H1 (cell line): Measurements from ENCODE around the gene PDE5A. TPM values are rescaled to one million over a fixed set of nuclear protein-coding genes. Genes with fewer than 3 reads are reported as not detected.

ENCODE experiments used
- CHD1 ChIP-seq: IDR thresholded peaks from 2 replicates; pipeline ENCODE4 v1.6.1; 2012; ENCODE audit warnings: low read depth, low read length, improper control_type of control experiment
- EZH2 ChIP-seq: fragments of 200-600 bp; sonication (generic); IDR thresholded peaks from 2 replicates; pipeline ENCODE4 v1.7.1; 2012; ENCODE audit warnings: low read depth, mild to moderate bottlenecking, moderate library complexity, low read length, inconsistent platforms; ENCODE audit not compliant: severe bottlenecking
- GTF2F1 ChIP-seq: IDR thresholded peaks from 2 replicates; pipeline ENCODE4 v1.6.1; 2012; ENCODE audit warnings: low read depth, low read length, improper control_type of control experiment, borderline replicate concordance
- KDM5A ChIP-seq: fragments of 200-600 bp; IDR thresholded peaks from 2 replicates; pipeline ENCODE4 v1.7.1; 2012; ENCODE audit warnings: mild to moderate bottlenecking, low read length, inconsistent platforms, mixed read lengths
- NANOG ChIP-seq: IDR thresholded peaks from 2 replicates; pipeline ENCODE4 v1.6.1; 2011; ENCODE audit warnings: low read length, low read depth, mild to moderate bottlenecking, inconsistent platforms; ENCODE audit not compliant: insufficient read depth, poor library complexity, severe bottlenecking
- POU5F1 ChIP-seq: IDR thresholded peaks from 2 replicates; pipeline ENCODE4 v1.6.1; 2011; ENCODE audit warnings: low read depth, mild to moderate bottlenecking, low read length, moderate library complexity
- RBBP5 ChIP-seq: IDR thresholded peaks from 2 replicates; pipeline ENCODE4 v1.7.1; 2012; ENCODE audit warnings: low read depth, mild to moderate bottlenecking, inconsistent platforms, low read length, moderate library complexity, borderline replicate concordance
- RFX5 ChIP-seq: IDR thresholded peaks from 2 replicates; pipeline ENCODE4 v1.6.1; 2011; ENCODE audit warnings: low read depth, low read length, improper control_type of control experiment, borderline replicate concordance
- polyA plus RNA-seq, 7 experiments: library from polyadenylated mRNA; depleted of rRNA in 3 of 7; stranded (reverse) in 5 of 7; unstranded in 2 of 7; fragments of >200 nt in 5 of 7; fragments of 200-250 nt in 2 of 7; gene quantifications; 1 replicate in 5 of 7; 2 replicates in 1 of 7; 4 replicates in 1 of 7; pipeline versions ENCODE4 v1.2.1 to v1.2.3, GENCODE V29; 2011 to 2013; ENCODE audit warnings: missing spikeins in 2 of 7, mixed read lengths in 2 of 7
- total RNA-seq: library from RNA; stranded (reverse); fragmentation: NEBNext Ultra II Directional; extraction: Animal tissue kit (Norgen Biotek cat#: 25700); gene quantifications from 2 replicates; pipeline ENCODE4 v1.2.1, GENCODE V29; 2021

Gene PDE5A
- total and polyA plus RNA-seq, 2 of the 8 experiments (the other 6 are each of a cell fraction or from before 2014, with no cell fraction given): 5.6 to 32.4 TPM

GRCh38 chr4:119676101-119676500 is 47.5 kb upstream of the PDE5A start (continued):
- TF ChIP-seq CHD1 (no peak), GTF2F1 (no peak), POU5F1 (no peak), EZH2 (no peak), NANOG (no peak), RFX5 (no peak), KDM5A (no peak), RBBP5 (no peak)
